ENCODE data around the gene LRRC10B.

The LRRC10B gene

DNA sequence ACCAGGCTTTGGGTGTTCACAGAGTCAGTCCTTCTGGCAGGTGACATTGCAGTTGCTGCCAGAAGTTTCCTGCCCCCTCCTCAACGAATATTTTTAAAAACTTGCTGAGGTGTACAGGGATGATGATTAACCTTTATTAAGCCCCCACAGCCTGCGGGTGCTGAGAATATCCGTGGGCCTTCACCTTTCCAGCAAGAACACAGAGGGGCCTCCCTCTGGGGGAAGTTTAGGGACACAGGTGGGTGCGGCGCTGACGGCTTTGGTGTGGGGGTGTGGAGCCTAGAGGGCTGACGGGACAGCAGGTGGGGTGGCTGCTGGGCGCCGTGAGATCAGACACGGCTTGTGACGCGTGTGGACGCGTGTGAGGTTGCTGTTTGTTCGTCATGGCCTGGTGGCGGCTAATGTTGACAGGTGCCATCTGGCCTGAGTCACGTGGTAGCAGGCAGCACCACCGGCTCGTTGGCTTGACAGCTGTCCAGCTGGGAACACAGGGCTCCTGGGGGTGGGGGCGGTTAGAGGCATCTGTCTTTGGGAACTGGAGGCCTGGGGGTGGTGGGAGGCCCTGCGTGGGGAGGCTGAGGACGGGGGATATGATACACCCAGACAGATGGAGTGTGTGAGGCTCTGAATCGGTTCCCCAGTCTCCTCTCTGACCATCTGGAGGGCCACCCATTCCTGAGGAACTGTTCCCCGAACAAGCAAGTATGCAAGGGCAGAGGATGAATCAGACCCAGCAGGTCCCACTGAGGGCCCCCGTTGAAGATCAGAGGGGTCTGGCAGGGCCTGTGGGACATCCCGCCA is 12.5 kb upstream of the LRRC10B start:
- no peaks in the 10 kb centered on the region for H3K36me3 Mint-ChIP-seq
- no peaks in the 10 kb centered on the region for H3K4me1 Mint-ChIP-seq
- H3K4me3 Mint-ChIP-seq = no peak overlapping the region
- no peaks in the 10 kb centered on the region for H3K9me3 Mint-ChIP-seq
- ATAC-seq (ENCODE audit: low read depth) (no peak), DNase-seq (ENCODE audit: low spot score in 2 of 2) (no peak)
- no peak overlapping the region for H3K27ac Mint-ChIP-seq
- peaks cover 5% of the 10 kb centered on the region for H3K27me3 Mint-ChIP-seq

GRCh38 chr11:61496602-61497400 is 11.7 kb upstream of the LRRC10B start:
- H3K4me1 Mint-ChIP-seq = no peaks in the 10 kb centered on the region
- H3K27ac Mint-ChIP-seq = no peak overlapping the region
- peaks cover 4% of the 10 kb centered on the region for H3K27me3 Mint-ChIP-seq
- H3K36me3 Mint-ChIP-seq = no peaks in the 10 kb centered on the region
- H3K4me3 Mint-ChIP-seq = no peak overlapping the region
- DNase-seq (ENCODE audit: low spot score in 2 of 2) = no peak
- no peaks in the 10 kb centered on the region for H3K9me3 Mint-ChIP-seq
- no peak for ATAC-seq (ENCODE audit: low read depth)

- DNase-seq (ENCODE audit: low spot score in 2 of 2) (no peak), ATAC-seq (ENCODE audit: low read depth) (no peak)
- Mint-ChIP-seq H3K4me3 (no peak overlapping the region), H3K9me3 (no peaks in the 10 kb centered on the region), H3K4me1 (no peaks in the 10 kb centered on the region), H3K27ac (no peak overlapping the region), H3K36me3 (no peaks in the 10 kb centered on the region), H3K27me3 (peaks cover 1% of the 10 kb centered on the region)
Measured at GRCh38 chr11:61497473-61497872, 11.1 kb upstream of the LRRC10B start.

- Mint-ChIP-seq H3K9me3 (no peaks in the 10 kb centered on the region), H3K27me3 (peaks cover 1% of the 10 kb centered on the region), H3K27ac (no peak overlapping the region), H3K36me3 (no peaks in the 10 kb centered on the region), H3K4me3 (no peak overlapping the region), H3K4me1 (no peaks in the 10 kb centered on the region)
- DNase-seq (ENCODE audit: low spot score in 2 of 2) (no peak), ATAC-seq (ENCODE audit: low read depth) (no peak)
Measured at GRCh38 chr11:61497876-61498275, 10.7 kb upstream of the LRRC10B start.

- H3K27me3 Mint-ChIP-seq = no peaks in the 10 kb centered on the region
- H3K4me3 Mint-ChIP-seq = no peak overlapping the region
- DNase-seq (ENCODE audit: low spot score in 2 of 2) (no peak), ATAC-seq (ENCODE audit: low read depth) (no peak)
- H3K9me3 Mint-ChIP-seq = no peaks in the 10 kb centered on the region
- no peaks in the 10 kb centered on the region for H3K36me3 Mint-ChIP-seq
- no peak overlapping the region for H3K27ac Mint-ChIP-seq
- H3K4me1 Mint-ChIP-seq = no peaks in the 10 kb centered on the region
Measured at GRCh38 chr11:61498767-61499341, 9.7 kb upstream of the LRRC10B start.

- Mint-ChIP-seq H3K36me3 (no peaks in the 10 kb centered on the region), H3K4me1 (no peaks in the 10 kb centered on the region), H3K27ac (no peak overlapping the region), H3K9me3 (no peaks in the 10 kb centered on the region), H3K27me3 (peaks cover 3% of the 10 kb centered on the region), H3K4me3 (no peak overlapping the region)
- ATAC-seq (ENCODE audit: low read depth) (no peak), DNase-seq (ENCODE audit: low spot score in 2 of 2) (no peak)
Measured at GRCh38 chr11:61499816-61500491, 8.6 kb upstream of the LRRC10B start.

- DNase-seq (ENCODE audit: low spot score in 2 of 2) = no peak
- no peaks in the 10 kb centered on the region for H3K9me3 Mint-ChIP-seq
Measured at GRCh38 chr11:61502522-61502921, 6.0 kb upstream of the LRRC10B start.

GRCh38 chr11:61503135-61503770 is 5.3 kb upstream of the LRRC10B start:
- Mint-ChIP-seq H3K4me1 (peaks cover 5% of the 10 kb centered on the region), H3K36me3 (no peaks in the 10 kb centered on the region), H3K4me3 (no peak overlapping the region), H3K27me3 (peaks cover 10% of the 10 kb centered on the region), H3K9me3 (no peaks in the 10 kb centered on the region), H3K27ac (no peak overlapping the region)
- ATAC-seq (ENCODE audit: low read depth) (no peak), DNase-seq (ENCODE audit: low spot score in 2 of 2) (no peak)

More at GRCh38 chr11:61502522-61502921, 6.0 kb upstream of the LRRC10B start:
- no peaks in the 10 kb centered on the region for H3K4me1 Mint-ChIP-seq
- no peaks in the 10 kb centered on the region for H3K36me3 Mint-ChIP-seq
- H3K27ac Mint-ChIP-seq = no peak overlapping the region
- H3K27me3 Mint-ChIP-seq = peaks cover 4% of the 10 kb centered on the region
- no peak for ATAC-seq (ENCODE audit: low read depth)
- no peak overlapping the region for H3K4me3 Mint-ChIP-seq

DNA sequence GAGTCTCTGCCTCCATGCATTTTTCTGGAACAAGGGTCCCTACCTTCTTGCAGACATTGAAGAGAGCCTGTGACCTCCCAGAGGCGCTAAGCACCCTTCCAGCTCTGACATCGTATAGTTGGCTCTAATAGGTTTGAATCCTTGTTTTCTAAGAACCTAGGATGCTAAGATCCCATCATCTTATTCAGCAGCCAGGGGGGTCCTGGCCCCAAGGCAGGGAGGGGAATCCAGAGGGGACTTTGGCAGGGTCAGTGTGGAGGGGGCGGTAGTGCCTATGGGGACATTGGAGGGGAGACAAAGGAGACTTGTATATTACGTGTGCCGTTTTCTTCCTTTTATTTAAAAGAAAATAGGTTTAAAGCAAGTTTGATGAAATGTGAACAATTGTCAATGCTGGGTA is 3.4 kb upstream of the LRRC10B start:
- no peak overlapping the region for H3K4me3 Mint-ChIP-seq
- H3K36me3 Mint-ChIP-seq = no peaks in the 10 kb centered on the region
- peaks cover 10% of the 10 kb centered on the region for H3K27me3 Mint-ChIP-seq
- ATAC-seq (ENCODE audit: low read depth) = no peak
- H3K9me3 Mint-ChIP-seq = no peaks in the 10 kb centered on the region
- H3K4me1 Mint-ChIP-seq = peaks cover 5% of the 10 kb centered on the region
- no peak for DNase-seq (ENCODE audit: low spot score in 2 of 2)
- H3K27ac Mint-ChIP-seq = no peak overlapping the region

DNA sequence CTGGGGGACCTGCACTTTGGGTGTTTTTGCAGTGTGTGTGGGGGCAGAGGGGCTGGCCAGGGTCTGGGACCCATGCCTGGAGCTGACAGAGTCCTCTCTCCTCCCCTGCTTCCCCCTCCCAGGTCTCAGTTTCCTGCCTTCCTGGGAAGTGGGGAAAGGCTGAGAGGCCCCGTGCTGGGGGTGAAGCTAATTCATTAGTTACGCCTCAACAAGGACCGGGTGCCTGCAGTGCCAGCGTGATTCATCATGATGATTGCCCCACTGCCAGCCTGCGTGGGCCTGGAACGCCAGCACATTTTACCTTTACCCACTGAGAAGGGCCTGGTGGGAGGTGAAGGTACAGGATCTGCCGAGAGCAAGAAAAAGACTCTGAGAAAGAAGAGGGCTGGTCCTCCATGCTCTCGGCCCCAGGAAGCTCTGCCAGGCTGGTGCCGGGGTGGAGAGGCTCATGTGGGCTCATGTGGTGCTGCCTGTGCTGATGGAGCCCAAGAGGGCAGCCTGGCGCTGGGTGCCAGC is 2.9 kb upstream of the LRRC10B start:
- ATAC-seq (ENCODE audit: low read depth) (no peak), DNase-seq (ENCODE audit: low spot score in 2 of 2) (no peak)
- Mint-ChIP-seq H3K36me3 (no peaks in the 10 kb centered on the region), H3K27ac (no peak overlapping the region), H3K9me3 (no peaks in the 10 kb centered on the region), H3K4me3 (no peak overlapping the region), H3K27me3 (peaks cover 10% of the 10 kb centered on the region), H3K4me1 (peaks cover 5% of the 10 kb centered on the region)

- ATAC-seq (ENCODE audit: low read depth) (no peak), DNase-seq (ENCODE audit: low spot score in 2 of 2) (no peak)
- Mint-ChIP-seq H3K9me3 (no peaks in the 10 kb centered on the region), H3K4me1 (peaks cover 5% of the 10 kb centered on the region), H3K4me3 (no peak overlapping the region), H3K36me3 (no peaks in the 10 kb centered on the region), H3K27ac (no peak overlapping the region), H3K27me3 (peaks cover 18% of the 10 kb centered on the region)
Measured at GRCh38 chr11:61507012-61507768, 1.4 kb upstream of the LRRC10B start.

DNA sequence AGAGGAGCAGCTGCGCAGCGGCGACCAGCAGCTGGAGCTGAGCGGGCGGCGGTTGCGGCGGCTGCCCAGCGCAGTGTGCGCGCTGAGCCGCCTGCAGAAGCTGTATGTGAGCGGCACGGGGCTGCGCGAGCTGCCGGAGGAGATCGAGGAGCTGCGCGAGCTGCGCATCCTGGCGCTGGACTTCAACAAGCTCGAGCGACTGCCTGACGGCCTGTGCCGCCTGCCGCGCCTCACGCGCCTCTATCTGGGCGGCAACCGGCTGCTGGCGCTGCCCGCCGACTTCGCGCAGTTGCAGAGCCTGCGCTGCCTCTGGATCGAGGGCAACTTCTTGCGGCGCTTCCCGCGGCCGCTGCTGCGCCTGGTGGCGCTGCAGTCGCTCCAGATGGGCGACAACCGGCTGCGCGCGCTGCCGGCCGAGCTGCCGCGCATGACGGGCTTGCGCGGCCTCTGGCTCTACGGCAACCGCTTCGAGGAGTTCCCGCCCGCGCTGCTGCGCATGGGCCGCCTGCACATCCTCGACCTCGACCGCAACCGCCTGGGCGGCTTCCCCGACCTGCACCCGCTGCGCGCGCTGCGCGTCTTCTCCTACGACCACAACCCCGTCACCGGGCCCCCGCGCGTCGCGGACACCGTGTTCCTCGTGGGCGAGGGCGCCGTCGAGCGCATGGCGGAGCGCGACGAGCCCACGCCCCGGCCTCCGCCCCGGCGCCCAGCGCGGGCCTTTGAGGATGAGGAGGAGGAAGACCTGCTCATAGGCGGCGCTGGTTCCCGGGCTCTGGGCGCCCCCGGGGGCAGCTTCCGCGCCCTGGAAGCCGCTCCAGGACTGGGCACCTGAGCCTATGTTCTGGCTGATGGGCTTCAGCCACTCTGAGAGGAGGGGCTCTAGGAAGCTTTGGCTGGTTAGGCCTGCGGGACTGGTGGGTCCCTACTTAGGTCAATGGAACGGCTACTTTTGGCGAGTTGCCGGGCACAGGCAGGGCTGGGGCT is 787 bp downstream of the LRRC10B start:
- Mint-ChIP-seq H3K27ac (no peak overlapping the region), H3K27me3 (peaks cover 25% of the 10 kb centered on the region), H3K36me3 (no peaks in the 10 kb centered on the region), H3K4me1 (peaks cover 5% of the 10 kb centered on the region), H3K4me3 (peak overlapping the region; percentile 49), H3K9me3 (no peaks in the 10 kb centered on the region)
- DNase-seq (ENCODE audit: low spot score in 2 of 2) (peak; percentile 35 to 41), ATAC-seq (ENCODE audit: low read depth) (peak; percentile 81)

Data from memory B cell (primary cell).